HG02884 (cell line): ENCODE results near the gene SYT15.

ENCODE experiments used
- ATAC-seq: cut with Tn5 transposase; IDR thresholded peaks from one replicate; pipeline ENCODE4 v1.9.1; 2021; ENCODE audit warnings: mild to moderate bottlenecking, moderate library complexity; ENCODE audit not compliant: unreplicated experiment

The SYT15 gene

GRCh38 chr10:46544989-46545791 is 33.7 kb upstream of the SYT15 start:
- no peak for ATAC-seq

- ATAC-seq: no peak
Measured at GRCh38 chr10:46545861-46546590, 32.9 kb upstream of the SYT15 start.

DNA sequence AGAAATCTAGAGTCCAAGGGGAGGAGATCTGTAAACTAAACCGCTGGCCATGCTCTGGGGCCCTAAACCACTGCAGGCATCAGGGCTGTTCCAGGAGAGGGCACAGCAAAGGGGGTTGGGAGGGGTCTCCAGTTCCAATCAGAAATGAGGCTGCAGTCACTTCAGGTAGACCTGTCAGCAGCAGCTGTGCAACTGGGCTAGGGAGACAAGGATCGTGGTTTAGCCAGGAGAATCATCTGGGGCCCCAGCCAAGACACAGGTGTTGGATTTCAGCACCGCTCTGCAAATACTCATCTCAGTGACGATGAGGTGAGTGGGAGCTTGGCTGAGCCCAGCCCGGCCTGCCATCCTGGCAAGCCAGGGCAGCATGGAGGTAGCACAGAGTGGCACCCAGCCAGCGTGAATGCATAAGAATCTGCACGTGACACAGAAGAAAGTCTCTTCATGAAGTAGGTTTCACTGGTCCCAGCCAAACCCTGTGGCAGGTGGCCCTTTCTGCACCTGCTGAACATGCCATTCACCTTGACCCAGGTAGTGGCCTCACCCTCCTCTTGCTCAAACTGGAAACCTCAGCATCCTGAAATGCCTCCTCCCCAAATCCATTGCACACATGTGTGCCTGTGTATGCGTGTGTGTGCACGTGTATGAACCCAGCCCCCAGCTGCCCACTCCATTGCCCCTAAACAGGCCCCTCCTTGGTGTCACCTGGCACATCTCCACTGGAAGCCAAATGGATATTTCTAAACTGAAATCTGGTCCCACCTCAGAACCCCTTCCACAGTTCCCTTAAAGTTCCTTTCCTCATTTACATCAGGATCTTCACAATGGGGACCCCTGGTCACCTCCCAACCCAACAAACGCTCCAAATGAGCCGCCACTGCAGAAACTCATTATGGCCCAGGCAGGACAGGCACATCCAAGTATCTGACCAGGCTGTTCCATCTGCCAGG is 32.1 kb upstream of the SYT15 start:
- no peak for ATAC-seq

DNA sequence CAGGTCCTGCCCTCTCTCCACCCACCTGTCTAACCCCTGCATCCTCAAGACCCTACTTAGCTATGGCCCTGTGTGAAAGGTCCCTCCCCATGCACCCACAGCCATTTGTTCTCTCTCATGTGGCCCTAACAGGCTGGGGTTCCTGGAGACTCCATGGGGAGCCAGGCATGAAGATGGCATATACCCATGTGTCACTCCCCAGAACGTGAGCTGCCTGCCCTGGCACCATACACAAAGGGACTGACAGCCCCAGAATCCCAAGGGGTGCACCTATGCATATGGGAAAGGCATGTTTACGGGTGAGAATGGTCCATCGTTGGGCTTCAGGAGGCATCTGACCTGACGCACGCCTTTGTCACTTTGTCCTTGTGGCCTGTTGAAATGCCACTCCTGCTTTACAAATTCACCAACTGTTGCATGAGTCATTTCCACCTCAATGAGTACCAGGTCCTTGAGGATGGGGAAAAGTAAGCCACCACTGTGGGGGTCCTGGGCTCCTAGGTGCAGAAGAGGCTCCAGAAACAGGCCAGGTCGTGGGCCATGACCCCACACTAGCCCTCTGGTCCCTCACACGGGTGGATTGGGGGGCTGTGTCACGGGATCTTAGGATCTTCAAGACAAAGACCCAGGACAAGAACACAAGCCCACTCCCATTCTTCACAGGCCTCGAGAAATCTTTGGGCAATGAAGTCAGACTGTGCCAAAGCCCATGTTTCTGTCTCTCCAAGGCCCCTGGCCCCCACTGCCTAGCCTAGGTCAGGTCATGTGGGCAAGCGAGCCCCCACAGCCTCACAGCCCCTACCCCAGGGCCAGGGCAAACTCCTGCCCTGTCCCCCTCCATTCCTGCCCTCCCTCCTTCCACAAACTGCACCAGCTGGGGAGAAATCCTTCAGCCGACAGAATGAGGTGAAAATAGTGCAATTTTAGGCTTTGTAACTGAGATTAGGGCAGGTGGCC is 31.1 kb upstream of the SYT15 start:
- ATAC-seq: no peak

DNA sequence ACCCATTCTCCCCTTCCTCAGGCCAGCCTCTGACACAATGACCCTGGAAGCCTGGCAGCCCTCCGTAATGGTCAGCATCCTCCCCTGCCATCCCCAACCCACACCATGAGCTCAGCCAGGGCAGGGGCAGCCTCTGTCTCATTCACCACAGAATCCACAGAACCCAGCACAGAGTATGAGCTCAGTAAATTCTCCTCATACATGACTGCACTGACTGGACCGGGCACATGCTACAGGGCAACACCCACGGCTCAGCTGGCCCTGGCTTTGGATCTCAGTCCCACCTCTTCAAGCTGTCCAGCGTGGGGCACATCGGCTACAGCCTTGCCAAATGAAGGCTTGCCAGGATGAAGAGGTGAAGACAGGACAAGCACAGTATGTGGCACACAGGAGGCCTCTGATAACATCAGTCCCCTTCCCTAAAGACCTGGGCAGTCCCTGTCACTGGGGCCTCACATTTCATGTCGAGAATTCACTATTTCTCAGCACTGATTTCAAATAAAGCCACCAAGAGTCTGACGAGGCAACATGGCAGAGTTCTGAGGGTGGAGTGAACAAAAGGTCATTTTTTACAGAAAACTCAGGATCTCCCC is 30.3 kb upstream of the SYT15 start:
- ATAC-seq: no peak

DNA sequence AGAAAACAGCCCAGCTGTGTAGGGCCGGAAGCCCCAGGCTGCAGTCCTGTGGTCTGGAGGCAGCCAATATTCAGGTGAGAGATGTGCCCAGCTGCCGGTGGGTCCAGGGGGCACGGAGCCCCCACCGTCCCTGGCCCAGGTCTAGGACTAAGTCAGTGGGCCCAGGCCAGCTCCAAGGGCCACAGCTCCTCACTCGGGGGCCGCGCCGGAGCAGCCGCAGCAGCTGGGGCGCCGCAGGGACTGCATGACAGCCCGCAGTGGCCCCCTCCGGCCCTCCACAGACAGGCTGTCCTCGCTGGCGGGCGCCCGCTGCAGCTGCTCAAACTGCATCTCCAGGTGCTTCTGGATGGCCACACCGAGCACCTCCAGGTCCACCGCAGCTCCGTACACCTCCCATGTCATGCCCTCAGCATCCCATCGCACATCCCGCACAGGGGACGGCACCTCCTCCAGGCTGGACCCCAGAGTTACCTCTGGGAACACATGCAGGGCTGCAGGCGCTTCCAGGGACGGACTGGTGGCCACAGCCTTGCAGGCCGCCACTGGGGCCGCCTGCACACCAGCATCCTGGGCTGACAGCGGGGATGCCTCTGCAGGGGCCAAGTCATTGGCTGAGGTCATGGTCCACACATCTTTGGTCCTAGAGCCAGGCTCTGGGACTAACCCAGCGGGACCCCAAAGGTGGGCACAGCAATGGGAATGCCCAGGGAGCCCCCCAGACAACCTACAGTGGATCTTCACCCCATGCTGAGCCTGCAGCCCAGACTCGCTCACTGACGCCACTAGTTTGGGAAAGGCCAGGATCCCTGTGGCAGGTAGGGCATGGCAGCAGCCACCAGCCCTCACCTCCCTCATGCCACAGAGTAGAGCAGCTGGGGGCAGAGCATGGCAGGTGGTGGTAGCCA is 29.5 kb upstream of the SYT15 start:
- ATAC-seq: no peak

GRCh38 chr10:46550076-46550790 is 28.7 kb upstream of the SYT15 start:
- no peak for ATAC-seq

GRCh38 chr10:46550795-46551700 is 27.9 kb upstream of the SYT15 start:
- no peak for ATAC-seq

GRCh38 chr10:46551701-46552525 is 27.0 kb upstream of the SYT15 start:
- ATAC-seq: no peak

DNA sequence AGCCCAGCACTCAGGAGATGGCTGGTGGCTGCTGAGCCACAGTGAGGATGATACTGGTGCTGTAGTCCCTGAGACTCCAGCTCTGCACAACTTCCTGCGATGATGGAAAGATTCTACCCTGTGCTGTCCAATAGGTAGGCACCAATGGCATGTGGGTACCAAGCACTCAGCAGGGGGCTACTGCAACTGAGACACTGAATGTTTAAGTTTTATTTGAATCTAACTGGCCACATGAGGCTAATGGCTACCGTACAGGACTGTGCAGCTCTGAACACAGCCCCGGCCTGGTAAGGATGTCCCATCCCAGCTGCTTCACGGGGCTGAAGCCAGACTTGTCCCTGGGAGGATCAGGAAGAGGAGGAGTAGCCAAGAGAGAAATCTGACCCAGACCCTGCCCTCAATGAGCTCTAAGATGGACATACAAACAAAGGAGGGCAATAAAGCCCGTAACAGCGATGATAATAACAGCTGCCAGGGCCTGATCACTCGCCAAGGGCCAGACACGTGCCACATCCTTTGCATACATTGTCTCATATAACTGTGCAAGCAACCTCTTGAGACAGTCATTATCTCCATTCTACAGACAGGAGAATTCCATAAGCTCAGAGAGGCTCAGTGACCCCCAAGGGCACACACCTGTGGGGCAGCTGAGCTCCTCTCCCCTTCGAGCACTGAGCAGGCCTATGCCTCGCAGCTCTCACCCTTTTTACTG is 26.2 kb upstream of the SYT15 start:
- no peak for ATAC-seq

DNA sequence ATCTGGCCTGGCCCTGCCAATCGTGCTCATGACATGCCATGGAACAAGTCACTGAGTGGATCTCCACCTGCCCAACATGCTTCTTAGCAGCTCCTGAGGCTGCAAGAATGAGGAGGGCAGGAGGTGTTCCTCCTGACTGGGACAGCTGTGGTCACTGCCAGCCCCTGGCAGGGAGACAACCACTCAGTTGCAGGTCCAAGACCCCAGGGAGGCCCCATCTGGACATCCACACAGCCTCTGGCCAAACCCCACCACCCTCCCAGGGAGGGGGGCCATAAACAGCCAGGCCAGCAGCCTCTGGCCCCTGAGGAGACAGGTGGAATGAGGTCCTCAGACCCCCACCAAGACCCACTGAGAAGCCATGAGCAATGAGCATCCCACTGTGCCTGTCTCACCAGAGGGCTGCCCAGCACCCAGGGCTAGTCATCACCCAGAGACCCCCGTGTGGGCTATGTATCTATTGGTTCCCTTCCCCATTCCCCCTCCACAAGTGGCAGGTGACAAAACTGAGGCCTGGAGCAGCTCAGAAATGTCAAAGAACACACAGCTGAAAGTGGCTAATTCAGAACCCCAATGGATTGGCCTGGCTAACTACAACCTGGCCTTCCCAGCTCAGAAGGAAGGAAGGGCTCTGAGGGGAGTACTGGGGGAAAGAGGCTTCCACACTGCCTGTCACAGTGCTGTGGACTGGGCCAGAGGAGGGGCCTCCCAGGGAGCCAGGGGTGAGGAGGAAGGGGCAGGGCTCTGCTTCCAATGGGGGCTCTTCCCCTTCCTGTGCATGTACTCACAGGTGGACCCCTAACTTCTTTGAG is 25.5 kb upstream of the SYT15 start:
- ATAC-seq: no peak

- no peak for ATAC-seq
Measured at GRCh38 chr10:46554166-46554781, 24.7 kb upstream of the SYT15 start.

DNA sequence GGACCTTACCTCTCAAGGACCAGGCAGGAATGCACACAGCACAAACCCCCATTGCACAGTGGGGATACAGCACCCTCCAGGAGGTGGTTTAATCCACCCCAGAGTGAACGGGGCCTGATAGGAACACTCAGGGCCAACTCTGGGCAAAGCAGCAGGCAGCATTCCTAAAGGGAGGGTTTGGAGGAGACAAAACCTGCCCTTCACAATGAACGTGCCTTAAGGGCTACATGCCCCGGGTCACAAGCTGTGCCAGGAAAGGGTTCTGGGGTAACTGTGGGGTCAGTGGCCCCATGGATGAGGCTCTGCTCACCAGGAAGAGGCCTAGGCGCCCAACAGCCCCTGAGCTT is 23.6 kb upstream of the SYT15 start:
- ATAC-seq: no peak

GRCh38 chr10:46555713-46556514 is 23.0 kb upstream of the SYT15 start:
- no peak for ATAC-seq
